Activated CD8-positive, alpha-beta memory T cell treated with anti-CD3 and anti-CD28 coated beads for 36 hours (primary cell): ENCODE data around the gene GUK1. TPM values are rescaled to one million over a fixed set of nuclear protein-coding genes. Genes with fewer than 3 reads are reported as not detected.

Experiments
- CTCF ChIA-PET: fragments of 350-600 bp; sonication (Branson Sonifier 250); formaldehyde crosslinking; loops from one replicate; lab custom pipeline; 2021; ENCODE audit warnings: antibody characterized with exemption; lab: Charles Lee
- POLR2A ChIA-PET: fragments of 350-600 bp; sonication (Branson Sonifier 250); formaldehyde crosslinking; loops from one replicate; lab custom pipeline; 2021; ENCODE audit warnings: antibody characterized with exemption; lab: Charles Lee
- total RNA-seq, 2 experiments: library from RNA; stranded (reverse); gene quantifications; one replicate each; pipeline ENCODE4 v1.2.3, GENCODE V29; 2021

GUK1 gene, protein sequence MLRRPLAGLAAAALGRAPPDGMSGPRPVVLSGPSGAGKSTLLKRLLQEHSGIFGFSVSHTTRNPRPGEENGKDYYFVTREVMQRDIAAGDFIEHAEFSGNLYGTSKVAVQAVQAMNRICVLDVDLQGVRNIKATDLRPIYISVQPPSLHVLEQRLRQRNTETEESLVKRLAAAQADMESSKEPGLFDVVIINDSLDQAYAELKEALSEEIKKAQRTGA
- total RNA-seq = 100 to 1,000 TPM; 264 to 267 TPM

DNA sequence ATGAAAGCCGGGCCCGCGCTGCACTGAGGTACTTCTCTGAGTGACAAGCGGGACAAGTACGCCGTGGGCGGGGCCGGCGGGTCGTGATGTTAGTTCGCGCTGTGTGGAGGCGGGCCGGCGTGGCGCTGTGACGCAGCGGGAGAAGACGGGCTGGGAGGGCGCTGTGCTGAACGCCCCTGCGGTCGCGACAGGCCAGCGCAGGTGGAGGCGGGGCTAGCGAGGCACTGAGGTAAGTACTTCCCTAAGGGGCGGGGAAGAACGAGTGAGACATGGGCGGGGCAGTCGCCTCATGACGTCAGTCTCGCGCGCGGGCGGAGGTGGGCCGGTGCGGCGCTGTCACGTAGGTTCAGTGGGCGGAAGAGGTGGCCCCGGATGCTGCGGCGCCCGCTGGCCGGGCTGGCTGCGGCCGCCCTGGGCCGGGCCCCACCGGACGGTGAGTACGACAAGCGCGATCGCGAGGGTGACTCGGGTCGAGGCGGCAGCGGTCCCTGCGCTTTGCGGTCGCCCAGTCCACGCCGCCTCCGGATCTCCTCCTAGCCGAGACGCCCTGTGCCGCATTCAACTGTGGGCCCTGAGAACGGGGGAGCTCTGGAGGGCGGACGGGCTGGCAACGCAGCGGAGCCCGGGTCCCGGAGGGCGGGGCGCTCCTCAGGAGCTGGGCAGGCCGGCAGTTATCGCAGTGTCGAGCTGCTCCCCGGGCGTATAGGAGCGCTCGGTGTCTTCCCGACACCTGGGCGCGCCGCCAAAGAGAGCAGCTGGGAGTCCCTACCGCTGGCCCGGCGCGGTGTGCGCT is at the start of gene GUK1:
TSS of gene GUK1 (plus strand) at position 349 of the 793 bp plus-strand sequence. CDS start at position 373, 24 bp downstream.
- ChIA-PET POLR2A (interaction anchor here (0.8 to 1.9 kb wide), 5 partner anchors 17 to 262 kb away, joined by 3 to 13 read pairs (median 4); partner anchors contain the start of gene IBA57), CTCF (interaction anchor here (1.3 to 1.8 kb wide), 2 partner anchors 25 to 74 kb away, joined by 3 to 8 read pairs; no protein-coding TSS in a partner anchor)

DNA sequence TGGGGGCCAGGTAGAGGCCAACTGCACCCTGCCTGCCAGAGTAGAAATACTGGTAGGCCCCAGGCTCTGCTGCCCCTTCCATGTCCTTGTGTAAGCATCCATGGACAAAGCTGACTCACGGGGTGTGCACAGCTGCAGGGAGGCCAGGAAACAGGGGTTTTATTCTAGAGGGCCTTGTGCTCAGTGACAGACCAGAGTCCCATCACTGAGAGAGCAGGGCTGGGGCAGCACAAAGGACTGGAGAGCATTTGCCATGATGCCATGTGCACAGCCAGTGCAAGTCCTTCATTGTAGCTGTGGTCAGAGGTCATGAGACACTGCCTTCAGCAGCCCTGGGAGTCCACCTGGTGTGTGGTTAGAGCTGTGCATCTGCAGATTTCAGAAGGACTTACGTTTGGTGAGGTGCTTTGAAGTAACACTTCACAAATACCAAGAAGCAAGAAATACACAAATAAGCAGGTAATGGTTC is 49.4 kb upstream of the GUK1 start:
- CTCF ChIA-PET = no interaction called here
- POLR2A ChIA-PET = interaction anchor here (1.3 kb wide), 1 partner anchor 61 kb away, joined by 3 read pairs; no protein-coding TSS in a partner anchor

DNA sequence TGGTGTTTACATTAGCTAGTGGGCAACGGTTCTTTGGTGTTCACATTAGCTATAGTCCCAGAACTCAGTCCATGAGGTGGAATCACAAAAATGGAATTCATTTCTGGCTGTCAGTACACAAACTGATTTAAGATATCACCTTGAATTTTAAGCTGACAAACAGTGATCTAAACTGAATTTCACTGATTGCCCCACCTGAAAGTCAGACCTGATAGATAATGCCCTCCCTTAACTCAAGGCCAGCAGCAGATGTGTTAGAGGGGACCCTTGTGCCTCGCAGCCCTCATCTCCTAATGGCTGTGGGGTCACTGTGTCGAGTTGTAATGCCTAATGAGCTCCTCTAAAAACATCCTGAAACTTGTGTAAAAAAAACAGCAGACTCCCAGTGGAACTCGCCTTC is 49.0 kb upstream of the GUK1 start:
- POLR2A ChIA-PET = interaction anchor here (1.3 to 1.6 kb wide), 2 partner anchors 9 to 61 kb away, joined by 3 to 5 read pairs; partner anchors contain the start of gene ARF1

DNA sequence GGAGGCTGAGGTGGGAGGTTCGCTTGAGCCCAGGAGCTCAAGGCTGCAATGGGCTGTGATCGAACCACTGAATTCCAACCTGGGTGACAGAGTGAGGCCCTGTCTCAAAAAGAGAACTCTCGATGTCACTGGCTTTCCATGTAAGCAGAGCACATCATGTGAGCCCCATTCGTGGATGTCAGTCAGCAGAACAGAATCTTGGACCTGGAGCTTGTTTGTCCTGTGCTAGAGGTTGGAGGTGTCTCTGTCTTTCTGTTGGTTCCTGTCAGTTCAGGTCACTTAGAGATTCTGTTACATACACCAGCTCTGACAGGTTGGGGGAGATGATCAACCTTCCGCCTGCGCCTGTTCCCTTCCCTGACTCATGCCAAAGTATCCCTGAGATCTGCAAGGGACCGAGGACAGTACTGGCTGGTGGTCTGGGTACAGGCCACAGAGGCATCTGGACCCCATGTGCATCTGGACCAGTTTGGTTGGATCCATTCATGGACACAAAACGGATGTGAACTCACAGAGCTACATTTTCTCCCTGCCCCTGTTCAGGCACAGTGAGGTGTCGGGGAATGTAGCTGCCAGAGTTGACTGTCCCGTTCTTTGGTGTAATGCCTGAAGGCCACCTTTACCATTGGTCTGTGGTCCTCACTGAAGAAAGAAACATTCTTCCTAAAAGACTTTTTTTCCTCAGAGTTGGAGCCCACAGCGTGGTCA is 47.6 kb upstream of the GUK1 start:
- POLR2A ChIA-PET = interaction anchor here (1.6 kb wide), 1 partner anchor 10 kb away, joined by 5 read pairs; the partner anchor contains the start of gene ARF1

More for the DNA sequence above, 49.0 kb upstream of the GUK1 start:
- CTCF ChIA-PET = no interaction called here

DNA sequence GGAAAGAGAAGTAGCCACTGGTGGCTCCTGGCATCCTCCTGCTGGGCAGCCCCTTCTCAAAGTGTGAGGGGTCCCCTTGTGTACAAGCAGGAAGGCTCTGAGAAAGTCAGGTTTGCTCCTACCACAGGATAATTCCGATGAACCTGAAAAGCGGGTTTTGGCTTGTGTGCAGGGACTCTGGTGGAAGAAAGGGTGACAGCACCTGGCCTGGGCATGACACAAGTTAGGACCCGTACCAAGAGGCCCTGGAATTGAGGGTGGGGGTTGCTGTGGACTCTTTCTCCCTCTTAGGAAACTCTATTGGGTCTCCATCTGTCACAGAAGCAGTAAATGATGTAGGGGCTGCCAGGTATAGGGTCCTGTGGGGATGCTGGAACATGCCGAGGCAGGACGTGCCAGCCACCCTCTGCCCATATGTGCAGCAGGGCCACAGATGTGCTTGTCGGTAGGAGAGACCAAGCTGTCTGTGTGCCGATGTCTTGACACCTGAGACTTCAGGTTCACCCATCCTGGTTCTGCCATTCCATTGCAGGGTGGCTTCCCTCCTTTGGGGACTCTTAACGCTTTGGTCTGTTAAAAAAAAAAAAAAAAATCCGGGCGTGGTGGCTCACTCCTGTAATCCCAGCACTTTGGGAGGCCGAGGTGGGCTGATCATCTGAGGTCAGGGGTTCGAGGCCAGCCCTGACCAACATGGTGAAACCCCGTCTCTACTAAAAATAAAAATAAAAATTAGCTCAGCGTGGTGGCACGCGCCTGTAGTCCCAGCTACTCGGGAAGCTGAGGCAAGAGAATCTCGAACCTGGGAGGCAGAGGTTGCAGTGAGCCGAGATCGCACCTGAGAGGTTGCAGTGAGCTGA is 46.8 kb upstream of the GUK1 start:
- ChIA-PET POLR2A (interaction anchor here (0.7 kb wide), 2 partner anchors 69 to 303 kb away, joined by 3 to 5 read pairs; no protein-coding TSS in a partner anchor), CTCF (no interaction called here)

More for the DNA sequence above, 47.6 kb upstream of the GUK1 start:
- CTCF ChIA-PET = no interaction called here

DNA sequence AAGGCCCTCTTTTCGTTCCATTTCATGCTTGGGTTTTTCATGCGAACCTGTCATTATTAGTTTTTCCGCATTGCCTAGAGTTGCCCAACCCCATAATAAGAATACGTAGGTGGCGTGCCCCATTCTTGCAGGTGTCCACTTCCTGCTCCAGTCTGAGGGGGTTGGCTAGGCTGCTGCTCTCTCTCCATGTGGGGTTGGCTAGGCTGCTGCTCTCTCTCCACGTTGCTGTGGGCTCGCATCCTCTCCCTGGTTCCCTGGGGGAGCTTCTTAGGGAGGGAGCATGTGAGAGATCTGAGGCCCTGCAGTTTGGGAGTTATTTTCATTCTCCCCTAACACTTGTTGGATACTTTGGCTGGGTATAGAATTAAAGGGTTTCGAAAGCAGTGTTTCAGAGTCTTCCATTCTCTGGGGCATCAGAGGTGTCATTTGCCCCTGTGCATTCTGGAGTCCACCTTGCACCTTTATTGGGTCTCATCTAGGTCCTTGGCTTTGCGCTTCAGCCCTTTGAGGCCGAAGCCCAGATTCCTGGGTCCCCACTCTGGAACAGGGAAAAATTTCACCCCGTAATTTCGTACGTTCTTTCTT is 45.6 kb upstream of the GUK1 start:
- ChIA-PET POLR2A (no interaction called here), CTCF (no interaction called here)

DNA sequence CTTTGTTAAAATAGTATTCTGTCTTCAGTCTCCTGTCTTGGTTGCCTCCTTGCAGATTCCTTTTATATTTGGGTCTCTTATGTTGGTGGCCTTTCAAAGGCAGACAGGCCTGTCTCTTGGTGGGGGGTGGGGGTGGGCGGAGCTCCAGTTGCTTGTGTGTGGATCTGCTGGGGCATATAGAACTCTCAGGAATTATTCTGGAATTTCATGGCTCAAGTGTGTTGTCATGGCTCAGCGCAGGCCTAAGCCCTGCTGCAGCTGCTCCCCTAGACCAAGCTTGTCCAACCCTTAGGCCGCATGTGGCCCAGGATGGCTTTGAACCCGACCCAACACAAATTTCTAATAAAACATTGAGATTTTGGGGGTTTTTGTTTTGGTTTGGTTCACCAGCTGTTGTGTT is 44.9 kb upstream of the GUK1 start:
- ChIA-PET POLR2A (no interaction called here), CTCF (no interaction called here)

DNA sequence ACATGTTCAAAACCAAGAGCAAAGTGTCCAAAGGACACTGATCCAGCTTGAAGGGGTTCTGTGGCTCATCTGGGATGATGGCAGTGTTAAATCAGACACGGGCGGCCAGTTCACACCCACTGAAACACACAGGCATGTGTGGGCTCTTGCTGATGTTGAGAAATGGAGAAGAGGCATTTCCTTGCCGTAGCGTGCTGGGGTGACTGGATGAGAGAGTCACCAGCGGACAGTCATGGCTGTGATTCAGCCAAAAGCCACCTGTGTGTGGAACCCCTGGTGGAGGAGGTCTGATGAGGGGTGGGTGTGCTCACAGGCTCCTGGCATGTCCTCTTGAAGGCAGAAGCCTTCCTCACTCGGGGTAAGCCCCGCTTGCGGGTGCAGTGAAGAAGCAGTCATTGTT is 44.1 kb upstream of the GUK1 start:
- CTCF ChIA-PET = no interaction called here
- POLR2A ChIA-PET = no interaction called here

DNA sequence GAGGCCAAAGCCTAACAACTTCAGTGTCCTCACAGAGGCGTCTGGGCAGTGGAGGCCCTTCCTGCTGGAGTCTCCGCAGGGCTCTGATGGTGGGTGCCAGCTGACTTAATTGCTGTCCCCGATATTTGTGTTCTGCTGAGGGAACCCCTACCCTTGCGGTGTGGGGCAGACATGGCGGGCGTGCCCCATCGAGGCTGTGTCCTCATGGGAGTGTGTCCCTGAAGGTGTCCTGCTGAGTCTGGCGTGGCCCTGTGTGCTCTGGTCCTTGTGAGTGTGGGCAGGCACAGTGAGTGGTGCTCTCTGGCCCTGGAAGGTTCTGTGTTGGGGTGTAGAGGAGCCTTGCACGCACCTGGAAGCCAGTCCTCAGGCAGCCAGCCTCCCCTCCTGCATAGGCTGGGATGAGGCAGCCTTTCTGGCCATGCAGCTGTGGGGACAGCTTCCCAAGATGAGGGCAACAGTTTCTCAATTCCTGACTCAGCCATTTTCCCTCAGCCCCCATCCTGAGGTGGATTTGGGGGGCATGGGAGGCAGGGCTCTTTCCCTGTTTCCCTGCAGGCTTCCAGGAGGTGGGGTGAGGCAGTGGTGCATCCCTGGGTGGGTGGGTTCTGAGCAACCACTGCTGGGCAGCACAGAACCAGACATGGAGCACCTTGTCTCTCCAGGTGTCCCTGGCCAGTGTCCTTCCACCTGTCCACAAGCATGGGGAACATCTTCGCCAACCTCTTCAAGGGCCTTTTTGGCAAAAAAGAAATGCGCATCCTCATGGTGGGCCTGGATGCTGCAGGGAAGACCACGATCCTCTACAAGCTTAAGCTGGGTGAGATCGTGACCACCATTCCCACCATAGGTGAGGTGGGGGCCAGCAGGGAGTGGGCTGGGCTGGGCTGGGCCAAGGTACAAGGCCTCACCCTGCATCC is 43.4 kb upstream of the GUK1 start:
- ChIA-PET POLR2A (no interaction called here), CTCF (no interaction called here)

DNA sequence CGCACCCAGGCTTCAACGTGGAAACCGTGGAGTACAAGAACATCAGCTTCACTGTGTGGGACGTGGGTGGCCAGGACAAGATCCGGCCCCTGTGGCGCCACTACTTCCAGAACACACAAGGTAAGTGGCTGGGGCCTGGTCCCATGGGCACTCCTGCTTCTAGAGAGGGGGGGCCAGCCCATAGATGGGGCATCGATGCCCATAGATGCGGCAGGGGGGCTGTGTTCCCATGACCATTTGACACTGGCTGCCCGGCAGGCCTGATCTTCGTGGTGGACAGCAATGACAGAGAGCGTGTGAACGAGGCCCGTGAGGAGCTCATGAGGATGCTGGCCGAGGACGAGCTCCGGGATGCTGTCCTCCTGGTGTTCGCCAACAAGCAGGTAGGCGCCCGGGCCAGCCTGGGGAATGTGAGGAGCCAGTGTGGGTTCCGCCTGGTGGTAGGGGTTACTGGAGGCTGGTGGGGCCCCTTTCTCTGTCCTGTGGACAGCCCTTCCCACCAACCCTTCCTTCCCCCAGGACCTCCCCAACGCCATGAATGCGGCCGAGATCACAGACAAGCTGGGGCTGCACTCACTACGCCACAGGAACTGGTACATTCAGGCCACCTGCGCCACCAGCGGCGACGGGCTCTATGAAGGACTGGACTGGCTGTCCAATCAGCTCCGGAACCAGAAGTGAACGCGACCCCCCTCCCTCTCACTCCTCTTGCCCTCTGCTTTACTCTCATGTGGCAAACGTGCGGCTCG is 42.6 kb upstream of the GUK1 start:
- POLR2A ChIA-PET = interaction anchor here (0.8 kb wide), 2 partner anchors 8 to 12 kb away, joined by 3 to 4 read pairs; no protein-coding TSS in a partner anchor
- CTCF ChIA-PET = no interaction called here

DNA sequence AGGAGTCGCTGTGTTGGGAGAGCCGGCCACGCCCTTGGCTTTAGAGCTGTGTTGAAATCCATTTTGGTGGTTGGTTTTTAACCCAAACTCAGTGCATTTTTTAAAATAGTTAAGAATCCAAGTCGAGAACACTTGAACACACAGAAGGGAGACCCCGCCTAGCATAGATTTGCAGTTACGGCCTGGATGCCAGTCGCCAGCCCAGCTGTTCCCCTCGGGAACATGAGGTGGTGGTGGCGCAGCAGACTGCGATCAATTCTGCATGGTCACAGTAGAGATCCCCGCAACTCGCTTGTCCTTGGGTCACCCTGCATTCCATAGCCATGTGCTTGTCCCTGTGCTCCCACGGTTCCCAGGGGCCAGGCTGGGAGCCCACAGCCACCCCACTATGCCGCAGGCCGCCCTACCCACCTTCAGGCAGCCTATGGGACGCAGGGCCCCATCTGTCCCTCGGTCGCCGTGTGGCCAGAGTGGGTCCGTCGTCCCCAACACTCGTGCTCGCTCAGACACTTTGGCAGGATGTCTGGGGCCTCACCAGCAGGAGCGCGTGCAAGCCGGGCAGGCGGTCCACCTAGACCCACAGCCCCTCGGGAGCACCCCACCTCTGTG is 41.7 kb upstream of the GUK1 start:
- ChIA-PET CTCF (no interaction called here), POLR2A (interaction anchor here (0.8 kb wide), 1 partner anchor 11 kb away, joined by 3 read pairs; no protein-coding TSS in a partner anchor)

DNA sequence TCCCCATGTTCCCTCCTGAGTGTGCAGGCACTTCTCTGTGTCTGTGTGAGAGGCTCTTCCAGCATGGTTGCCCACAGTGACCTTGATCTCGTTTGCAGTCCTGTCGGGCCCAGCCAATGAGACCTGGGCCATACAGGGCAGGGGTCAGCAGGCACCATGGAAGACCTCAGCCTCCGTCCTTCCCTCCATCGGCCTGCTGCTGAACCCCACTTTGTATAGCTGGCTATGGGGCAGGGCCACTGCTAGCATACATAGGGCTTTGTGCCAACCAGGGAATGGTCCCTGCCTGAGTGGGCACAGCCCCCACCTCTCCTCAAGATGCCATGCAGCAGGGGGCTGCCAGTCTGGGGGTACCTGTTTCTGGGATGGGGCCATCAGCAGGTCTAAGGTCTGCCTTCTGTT is 40.7 kb upstream of the GUK1 start:
- CTCF ChIA-PET = no interaction called here
- POLR2A ChIA-PET = no interaction called here

DNA sequence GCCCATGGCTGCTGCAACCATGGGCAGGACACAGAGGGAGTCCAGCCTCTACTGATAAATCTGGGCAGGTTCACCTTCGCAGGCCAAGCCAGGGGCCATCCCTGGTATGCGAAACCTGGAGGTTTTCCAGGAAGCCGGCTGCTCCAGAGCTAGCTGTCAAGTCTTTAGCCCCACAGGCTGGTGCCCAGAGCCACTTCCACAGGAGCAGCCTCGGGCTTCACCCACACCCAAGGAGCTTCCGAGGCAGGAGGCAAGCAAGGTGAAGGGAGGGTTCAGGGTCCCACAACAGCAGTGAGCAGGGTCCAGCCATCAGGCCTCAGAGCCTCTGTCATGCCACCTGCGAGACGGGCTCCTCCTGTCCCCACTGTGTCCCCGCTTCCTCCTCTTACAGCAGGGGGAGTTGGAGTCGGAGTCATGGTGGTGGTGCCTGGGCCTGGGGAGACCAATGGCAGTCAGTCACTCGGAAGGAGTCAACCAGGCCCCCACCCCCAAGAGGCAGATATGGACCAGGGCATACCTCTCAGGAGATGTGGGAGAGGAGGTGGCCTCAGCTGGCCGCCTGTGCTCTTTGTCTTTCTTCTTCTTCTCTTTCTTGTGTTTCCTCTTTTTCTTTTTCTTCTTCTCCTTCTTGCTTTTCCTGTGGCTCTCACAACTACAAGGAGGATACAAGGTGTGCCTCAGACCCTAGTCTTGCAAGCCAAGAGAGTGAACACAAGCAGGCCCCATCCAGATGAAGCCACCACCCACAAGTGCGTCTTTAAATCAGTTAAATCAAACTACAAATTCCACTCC is 39.1 kb upstream of the GUK1 start:
- POLR2A ChIA-PET = interaction anchor here (0.9 kb wide), 1 partner anchor 385 kb away, joined by 3 read pairs; no protein-coding TSS in a partner anchor
- CTCF ChIA-PET = interaction anchor here (1.0 kb wide), 1 partner anchor 101 kb away, joined by 3 read pairs; no protein-coding TSS in a partner anchor

DNA sequence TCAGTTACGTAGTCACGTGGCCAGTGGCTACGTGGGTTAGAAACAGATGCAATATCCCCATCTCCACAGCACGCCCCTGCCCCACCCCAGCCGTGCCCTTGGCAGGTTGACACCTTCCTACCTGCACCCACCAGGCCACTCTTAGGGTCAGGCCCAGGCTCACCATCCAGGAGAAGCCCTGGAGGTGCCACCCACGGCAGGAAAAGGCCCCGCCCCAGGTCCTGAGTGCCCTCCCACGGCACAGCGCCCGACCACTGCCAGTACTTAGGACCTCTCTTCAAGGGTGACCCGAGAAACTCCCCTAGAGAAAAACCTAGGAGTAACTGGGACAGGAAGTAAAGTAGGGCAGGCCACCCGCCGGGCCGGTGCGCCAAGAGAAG is 38.5 kb upstream of the GUK1 start:
- POLR2A ChIA-PET = interaction anchor here (0.8 to 1.1 kb wide), 3 partner anchors 12 to 385 kb away, joined by 3 read pairs; no protein-coding TSS in a partner anchor
- CTCF ChIA-PET = interaction anchor here (0.7 to 1.0 kb wide), 2 partner anchors 79 to 102 kb away, joined by 3 read pairs; no protein-coding TSS in a partner anchor
